Stomach smooth muscle (tissue), 2 donors: Measurements from ENCODE around the gene ASTN2.

ENCODE experiments used
- H3K27ac ChIP-seq: one replicate; pipeline ENCODE4 v1.7.0; 2013; ENCODE audit warnings: mild to moderate bottlenecking, low read length, inconsistent platforms
- H3K27me3 ChIP-seq, 2 donors: one replicate each; pipeline ENCODE4 v1.7.0; 2013; ENCODE audit warnings: low read length in 2 of 2; ENCODE audit not compliant: insufficient read depth in 2 of 2, control insufficient read depth in 1 of 2
- H3K36me3 ChIP-seq, 2 donors: one replicate each; pipeline ENCODE4 v1.7.0; 2013; ENCODE audit warnings: low read length in 2 of 2; ENCODE audit not compliant: control insufficient read depth in 2 of 2, insufficient read depth in 2 of 2
- H3K4me1 ChIP-seq: one replicate; pipeline ENCODE4 v1.7.0; 2013; ENCODE audit warnings: low read length; ENCODE audit not compliant: control insufficient read depth, insufficient read depth
- H3K4me3 ChIP-seq, 2 donors: one replicate each; pipeline ENCODE4 v1.7.0; 2013; ENCODE audit warnings: low read length in 2 of 2
- H3K9ac ChIP-seq, 2 donors: one replicate each; pipeline ENCODE4 v1.7.0; 2013; ENCODE audit warnings: low read length in 2 of 2, mild to moderate bottlenecking in 1 of 2
- H3K9me3 ChIP-seq, 2 donors: one replicate each; pipeline ENCODE4 v1.7.0; 2013; ENCODE audit warnings: low read length in 2 of 2; ENCODE audit not compliant: control insufficient read depth in 2 of 2
- donor health status: healthy.
- donor health status: Pancreatic carcinoma.

Gene ASTN2

DNA sequence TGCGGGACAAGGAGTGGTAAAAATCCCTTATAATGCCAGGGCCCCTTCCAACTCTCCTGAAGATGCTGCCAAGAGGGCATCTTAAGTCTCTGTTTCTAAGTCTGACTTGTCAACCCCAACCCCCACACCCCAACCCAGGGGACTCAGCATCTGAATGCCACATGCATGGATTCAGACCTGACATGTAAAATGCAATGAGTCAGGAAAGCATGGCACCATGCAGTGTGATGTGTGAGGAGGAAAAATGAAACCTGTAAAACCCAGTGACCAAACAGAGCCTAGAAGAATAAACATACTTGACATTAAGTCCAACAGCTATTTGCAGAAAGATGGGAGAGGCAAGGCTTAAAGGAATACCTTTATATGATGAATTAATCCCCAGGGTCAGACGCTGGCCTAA, 112.4 kb downstream of the ASTN2 start:
- Histone ChIP-seq H3K9me3 (peaks cover 0 to 3% of the 10 kb centered on the region in 2 donors), H3K36me3 (no peaks in the 10 kb centered on the region), H3K4me3 (no peak overlapping the region), H3K27ac (no peak overlapping the region), H3K9ac (no peak overlapping the region), H3K27me3 (peaks cover 0 to 4% of the 10 kb centered on the region in 2 donors), H3K4me1 (no peaks in the 10 kb centered on the region)

DNA sequence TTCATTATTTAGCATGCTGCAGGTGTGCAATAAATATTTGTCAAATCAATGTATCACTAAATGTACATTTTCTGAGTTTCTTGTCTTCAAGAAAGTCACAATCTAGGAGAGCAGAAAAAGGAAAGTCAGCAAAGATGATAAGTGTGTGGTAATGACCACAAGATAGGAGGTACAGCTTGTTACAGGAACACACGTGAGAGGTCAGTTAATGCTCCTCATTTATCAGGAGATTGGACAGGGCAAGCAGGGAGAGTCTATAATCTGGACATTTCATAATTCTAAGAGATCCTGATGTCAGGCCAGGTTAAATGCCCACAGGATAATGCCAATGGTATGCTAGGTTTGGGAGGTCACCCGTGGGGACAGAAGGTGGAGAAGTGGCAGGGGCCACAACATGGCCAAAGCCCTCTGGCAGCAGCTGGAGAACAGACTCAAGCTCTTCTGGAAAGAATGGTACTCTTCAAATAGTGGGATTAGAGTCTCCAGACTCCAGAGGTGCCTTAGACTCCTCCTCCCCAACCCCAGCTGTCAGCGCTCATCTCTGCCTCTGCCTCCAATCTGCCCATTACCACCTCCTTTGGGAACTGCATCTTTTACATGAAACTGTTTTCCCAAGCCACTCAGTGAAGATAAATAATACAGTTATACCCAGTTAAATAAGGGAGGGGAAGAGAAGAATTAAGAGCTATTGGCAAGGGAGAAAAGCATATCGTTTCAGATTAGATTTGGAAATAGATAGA, 114.3 kb downstream of the ASTN2 start:
- H3K4me3 ChIP-seq = no peak overlapping the region
- no peak overlapping the region for H3K9ac ChIP-seq
- H3K27ac ChIP-seq = no peak overlapping the region
- H3K36me3 ChIP-seq = no peaks in the 10 kb centered on the region
- H3K4me1 ChIP-seq = no peaks in the 10 kb centered on the region
- H3K27me3 ChIP-seq = peaks cover 0 to 3% of the 10 kb centered on the region in 2 donors
- H3K9me3 ChIP-seq = no peaks in the 10 kb centered on the region

DNA sequence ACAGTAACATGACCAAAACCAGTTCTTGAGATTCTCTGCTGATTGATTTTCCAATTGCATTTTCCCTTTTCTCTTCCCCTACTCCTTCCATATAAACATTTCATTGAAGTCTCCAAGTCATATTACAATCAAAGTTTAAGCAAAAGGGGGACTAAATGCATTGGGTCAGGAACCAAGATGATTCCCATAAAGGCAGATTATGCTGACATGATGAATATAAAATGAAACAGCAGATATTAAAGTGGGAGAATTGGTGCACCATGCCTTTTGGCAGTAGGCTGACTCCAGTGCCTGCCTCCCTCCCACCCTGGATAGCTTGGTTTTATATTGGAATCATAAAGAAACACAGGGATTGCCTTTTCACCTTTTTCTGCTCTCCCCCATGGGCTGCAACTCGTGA, 118.4 kb downstream of the ASTN2 start:
- H3K4me1 ChIP-seq = no peaks in the 10 kb centered on the region
- H3K9me3 ChIP-seq = peaks cover 0 to 3% of the 10 kb centered on the region in 2 donors
- H3K4me3 ChIP-seq = no peak overlapping the region
- no peaks in the 10 kb centered on the region for H3K27me3 ChIP-seq
- no peaks in the 10 kb centered on the region for H3K36me3 ChIP-seq
- no peak overlapping the region for H3K9ac ChIP-seq
- no peak overlapping the region for H3K27ac ChIP-seq

DNA sequence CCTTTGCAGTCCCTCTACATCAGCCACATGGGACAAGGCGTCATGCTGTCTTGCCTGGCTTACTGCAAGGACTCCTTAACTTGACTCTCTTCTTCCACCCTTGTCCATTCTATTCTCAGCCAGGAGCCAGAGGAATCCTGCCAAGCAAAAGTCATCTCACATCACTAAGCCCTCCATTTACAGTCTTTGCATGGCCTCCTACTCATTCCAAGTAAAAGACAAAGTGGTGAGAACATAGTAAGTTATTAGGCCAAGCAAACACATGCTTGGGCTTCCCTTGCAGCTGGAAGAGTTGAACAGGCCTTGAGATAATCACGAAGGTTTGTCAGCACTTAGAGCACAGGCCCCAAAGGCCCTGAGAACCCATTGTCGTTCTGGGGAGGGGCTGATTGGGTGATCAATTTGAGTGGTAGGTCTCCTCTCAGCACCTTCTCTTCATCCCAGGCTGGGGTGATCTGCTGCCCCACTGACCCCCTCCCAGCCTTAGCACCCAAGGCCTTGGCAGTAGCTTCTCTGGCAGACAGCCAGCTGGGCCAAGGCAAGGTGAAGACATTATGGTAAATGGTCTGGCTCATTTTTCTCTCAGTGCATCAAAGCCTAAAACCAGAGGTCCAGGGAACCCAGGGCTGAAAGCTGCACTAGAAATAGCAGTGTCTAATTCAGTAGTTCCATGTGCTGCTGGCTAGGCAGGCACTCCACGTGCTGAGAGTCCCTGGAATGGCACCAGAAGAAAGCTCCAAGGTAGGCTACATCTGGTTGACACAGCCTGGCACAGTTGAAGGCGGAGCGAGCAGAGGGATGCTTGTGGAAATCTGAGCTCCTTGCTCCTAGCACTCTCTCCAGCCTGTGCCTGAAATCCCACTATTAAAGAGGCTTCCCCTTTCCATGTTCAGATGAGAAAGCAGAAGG, 121.4 kb downstream of the ASTN2 start:
- H3K27ac ChIP-seq = no peak overlapping the region
- no peaks in the 10 kb centered on the region for H3K4me1 ChIP-seq
- H3K27me3 ChIP-seq = no peaks in the 10 kb centered on the region
- H3K4me3 ChIP-seq = no peak overlapping the region
- H3K9ac ChIP-seq = no peak overlapping the region
- H3K36me3 ChIP-seq = no peaks in the 10 kb centered on the region
- H3K9me3 ChIP-seq = peaks cover 0 to 3% of the 10 kb centered on the region in 2 donors

DNA sequence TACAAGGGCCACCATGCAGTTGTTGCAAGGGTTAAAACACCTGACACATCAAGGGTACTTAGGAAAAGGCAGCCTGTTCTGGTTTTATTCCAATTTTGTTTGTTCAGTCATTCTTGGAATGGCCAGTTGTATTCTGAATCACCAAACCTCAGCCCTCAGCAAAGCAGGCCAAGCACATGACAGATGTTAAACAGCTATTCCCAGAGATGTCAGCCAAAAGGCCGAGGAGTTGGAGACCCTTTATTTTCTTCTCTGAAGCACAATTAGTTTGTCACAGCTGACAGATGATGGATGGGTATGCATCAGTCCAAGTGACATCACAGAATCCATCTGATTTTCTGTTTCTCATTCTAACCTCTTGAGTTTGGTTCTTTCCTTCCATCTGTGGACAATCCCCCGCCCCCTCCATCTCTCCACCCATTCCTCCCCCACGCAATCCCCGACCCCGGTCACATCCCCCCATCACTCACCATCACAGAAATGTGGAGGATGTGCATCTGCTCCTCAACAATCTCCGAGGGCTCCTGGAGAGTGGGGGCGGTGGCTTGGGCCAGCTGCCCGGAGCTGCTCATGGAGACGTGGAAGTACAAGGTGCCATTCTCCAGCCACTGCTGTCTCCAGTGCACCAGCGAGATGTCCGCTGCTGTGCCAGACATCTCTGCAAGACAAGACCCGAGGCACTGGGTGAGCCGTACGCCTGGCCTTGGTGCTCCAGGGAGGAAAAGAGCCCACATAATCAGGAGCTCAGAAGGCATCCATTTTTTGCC, 123.8 kb downstream of the ASTN2 start:
- H3K27ac ChIP-seq = no peak overlapping the region

DNA sequence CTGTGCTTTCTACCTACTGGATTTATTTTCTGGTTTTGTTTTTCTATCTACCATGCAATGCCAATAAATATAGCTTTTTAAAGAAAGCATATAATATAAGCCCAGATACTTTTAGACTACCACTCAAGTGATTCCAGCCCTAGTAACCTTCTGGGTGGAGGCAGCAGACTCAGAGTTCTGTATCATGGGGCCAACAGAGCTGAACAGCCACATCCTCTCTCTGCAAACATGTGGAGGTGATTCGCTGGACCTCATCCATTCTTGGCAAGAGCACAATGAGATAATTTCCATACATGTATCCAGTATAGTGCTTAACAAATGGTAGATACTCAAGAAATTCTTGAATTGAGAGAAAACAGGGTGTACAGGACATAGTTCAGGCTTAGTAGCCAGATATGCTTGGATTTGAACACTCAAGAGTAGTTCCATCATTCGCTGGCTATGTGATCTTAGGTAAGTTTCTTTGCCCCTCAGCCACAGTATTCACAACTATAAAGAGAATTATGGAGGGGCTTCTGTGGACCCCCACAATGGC, 124.5 kb downstream of the ASTN2 start:
- Histone ChIP-seq H3K27me3 (no peaks in the 10 kb centered on the region), H3K9me3 (peaks cover 0 to 3% of the 10 kb centered on the region in 2 donors)

More for the DNA sequence above, 123.8 kb downstream of the ASTN2 start:
- Histone ChIP-seq H3K9me3 (peaks cover 0 to 3% of the 10 kb centered on the region in 2 donors), H3K27me3 (no peaks in the 10 kb centered on the region), H3K36me3 (no peaks in the 10 kb centered on the region), H3K9ac (no peak overlapping the region), H3K4me3 (no peak overlapping the region), H3K4me1 (no peaks in the 10 kb centered on the region)

DNA sequence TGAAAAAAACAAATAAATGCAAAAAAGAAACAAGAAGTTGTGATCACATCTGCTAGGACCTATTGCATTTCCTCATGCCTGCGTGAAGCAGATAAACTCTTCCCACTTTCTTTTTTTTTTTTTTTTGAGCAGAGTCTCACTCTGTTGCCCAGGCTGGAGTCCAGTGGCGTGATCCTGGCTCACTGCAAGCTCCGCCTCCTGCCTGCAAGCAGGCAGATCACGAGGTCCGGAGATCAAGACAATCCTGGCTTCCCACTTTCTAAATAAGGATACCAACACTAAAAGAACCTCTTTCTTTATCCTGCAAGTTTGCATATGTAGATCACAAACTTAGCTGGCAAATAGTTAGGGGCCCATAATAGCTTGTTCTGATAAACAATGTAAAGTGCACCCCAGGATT, 128.6 kb downstream of the ASTN2 start:
- no peaks in the 10 kb centered on the region for H3K9me3 ChIP-seq
- H3K4me3 ChIP-seq = no peak overlapping the region
- no peaks in the 10 kb centered on the region for H3K4me1 ChIP-seq
- no peaks in the 10 kb centered on the region for H3K27me3 ChIP-seq
- H3K9ac ChIP-seq = no peak overlapping the region
- H3K36me3 ChIP-seq = no peaks in the 10 kb centered on the region
- H3K27ac ChIP-seq = no peak overlapping the region

More for the DNA sequence above, 124.5 kb downstream of the ASTN2 start:
- Histone ChIP-seq H3K9ac (no peak overlapping the region), H3K4me3 (no peak overlapping the region), H3K4me1 (no peaks in the 10 kb centered on the region), H3K36me3 (no peaks in the 10 kb centered on the region), H3K27ac (no peak overlapping the region)

DNA sequence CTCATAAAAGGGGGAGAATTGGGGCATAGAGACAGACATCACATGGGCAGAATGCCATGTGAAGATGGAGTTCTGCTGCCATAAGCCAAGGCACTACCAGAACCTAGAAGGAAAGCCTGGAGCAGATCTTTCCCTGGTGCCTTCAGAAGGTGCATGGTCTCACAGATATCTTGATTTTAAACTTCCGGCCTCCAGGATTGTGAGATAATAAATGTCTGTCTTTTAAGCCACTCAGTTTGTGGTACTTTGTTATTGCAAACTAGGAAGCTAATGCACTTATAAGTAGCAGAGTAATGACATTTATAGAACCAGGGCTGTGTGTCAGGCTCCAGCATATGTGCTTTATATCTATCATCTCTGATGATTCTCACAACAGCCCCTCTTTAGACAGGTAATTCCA, 130.4 kb downstream of the ASTN2 start:
- H3K4me3 ChIP-seq = no peak overlapping the region
- no peak overlapping the region for H3K9ac ChIP-seq
- H3K27me3 ChIP-seq = no peaks in the 10 kb centered on the region
- H3K27ac ChIP-seq = no peak overlapping the region
- no peaks in the 10 kb centered on the region for H3K36me3 ChIP-seq
- H3K4me1 ChIP-seq = no peaks in the 10 kb centered on the region
- no peaks in the 10 kb centered on the region for H3K9me3 ChIP-seq

DNA sequence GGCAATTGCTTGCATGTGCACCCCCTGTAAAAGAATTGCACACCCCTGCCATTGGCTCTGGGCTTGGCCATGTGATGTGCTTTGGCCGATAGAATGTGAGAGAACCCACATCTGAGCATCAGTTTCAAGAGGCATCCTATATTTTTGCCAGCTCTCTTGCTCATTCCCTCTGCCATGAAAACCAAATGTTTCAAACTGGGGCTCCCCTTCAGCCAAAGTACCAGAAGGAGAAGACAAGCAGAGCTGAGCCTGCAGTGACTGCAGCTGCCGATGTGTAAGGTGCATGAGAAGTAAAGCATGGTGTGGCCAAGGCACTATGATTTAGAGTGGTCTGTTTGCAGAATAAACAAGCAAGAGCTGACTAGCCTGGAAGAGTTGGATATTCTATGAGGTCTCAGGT, 132.3 kb downstream of the ASTN2 start:
- H3K27me3 ChIP-seq = no peaks in the 10 kb centered on the region
- no peak overlapping the region for H3K27ac ChIP-seq
- no peak overlapping the region for H3K9ac ChIP-seq
- no peak overlapping the region for H3K4me3 ChIP-seq
- no peaks in the 10 kb centered on the region for H3K9me3 ChIP-seq
- no peaks in the 10 kb centered on the region for H3K36me3 ChIP-seq
- no peaks in the 10 kb centered on the region for H3K4me1 ChIP-seq

- Histone ChIP-seq H3K27me3 (no peaks in the 10 kb centered on the region), H3K9ac (no peak overlapping the region), H3K9me3 (peaks cover 0 to 3% of the 10 kb centered on the region in 2 donors), H3K36me3 (no peaks in the 10 kb centered on the region), H3K4me3 (no peak overlapping the region), H3K4me1 (no peaks in the 10 kb centered on the region), H3K27ac (no peak overlapping the region)
These were observed 136.3 kb downstream of the ASTN2 start for GRCh38 chr9:117278471-117279035.
